ENCODE measurements around the gene TSPAN2.
"Not testable (repeated sequence)": the region's sequence is repeated elsewhere in the genome, so short reads cannot be mapped to it uniquely, and the experiment has no call there.

TSPAN2 gene

GRCh38 chr1:115036814-115037507 is 52.3 kb downstream of the TSPAN2 start:
- no peak for DNase-seq (ENCODE audit: low spot score)

- no peak for DNase-seq (ENCODE audit: low spot score)
Observed at GRCh38 chr1:115035652-115036051, 53.7 kb downstream of the TSPAN2 start.

- DNase-seq (ENCODE audit: low spot score) = no peak
Observed at GRCh38 chr1:115031595-115031994, 57.7 kb downstream of the TSPAN2 start.

GRCh38 chr1:115029526-115029925 is 59.8 kb downstream of the TSPAN2 start, which contains the start of gene TSHB:
TSHB (plus strand) TSS chr1:115029826; CDS start chr1:115033363, 3,537 bp downstream.
- no peak for DNase-seq (ENCODE audit: low spot score)

- DNase-seq (ENCODE audit: low spot score) = no peak
Observed at GRCh38 chr1:115023593-115023992, 65.7 kb downstream of the TSPAN2 start.

- DNase-seq (ENCODE audit: low spot score) = no peak
Observed at GRCh38 chr1:115021145-115021544, 68.2 kb downstream of the TSPAN2 start.

GRCh38 chr1:115019549-115019948 is 69.8 kb downstream of the TSPAN2 start:
- not testable (repeated sequence) for DNase-seq (ENCODE audit: low spot score)

GRCh38 chr1:115013792-115014191 is 75.5 kb downstream of the TSPAN2 start:
- no peak for DNase-seq (ENCODE audit: low spot score)

GRCh38 chr1:115012434-115012833 is 76.9 kb downstream of the TSPAN2 start:
- no peak for DNase-seq (ENCODE audit: low spot score)

- no peak for DNase-seq (ENCODE audit: low spot score)
Observed at GRCh38 chr1:115012006-115012405, 77.3 kb downstream of the TSPAN2 start.

GRCh38 chr1:115006191-115006590 is 83.1 kb downstream of the TSPAN2 start:
- no peak for DNase-seq (ENCODE audit: low spot score)

Measured in putamen (tissue), 1 donor.